Adrenal gland (tissue), 5 donors: Measurements from ENCODE around the gene CEP57.

Experiments
- CTCF ChIP-seq, 6 experiments: fragments of 450-650 bp in 4 of 6; fragments of 200-600 bp in 2 of 6; sonication (generic) in 1 of 6; IDR thresholded peaks; 1 replicate in 5 of 6; 2 replicates in 1 of 6; pipeline versions ENCODE4 v1.5.1 to v1.8.0; 2016 to 2021; ENCODE audit warnings: antibody characterized with exemption in 6 of 6, mild to moderate bottlenecking in 2 of 6, moderate library complexity in 1 of 6
- POLR2A ChIP-seq, 2 donors: fragments of 450-650 bp; IDR thresholded peaks; one replicate each; pipeline ENCODE4 v1.6.1; 2017; ENCODE audit warnings: antibody characterized with exemption in 2 of 2, mild to moderate bottlenecking in 2 of 2, moderate library complexity in 1 of 2
- donor health status: DM: no; HTN: no; CAD: no.

DNA sequence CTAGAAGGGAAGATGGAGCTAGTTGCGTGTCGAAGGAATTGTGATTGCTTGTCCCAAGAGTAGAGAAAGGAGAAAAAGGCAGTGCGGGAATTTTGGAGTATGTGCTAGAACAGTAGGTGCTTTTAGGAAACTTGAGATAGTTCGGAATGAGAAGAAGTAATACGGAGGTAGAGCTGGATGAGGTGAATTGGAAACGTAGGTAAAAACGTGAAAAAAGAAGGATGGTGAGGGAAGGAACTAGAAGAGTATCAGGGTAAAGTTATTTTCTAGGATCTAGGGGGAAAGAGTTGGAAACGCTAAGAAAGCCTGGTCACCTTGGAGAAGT is 1.4 kb downstream of the CEP57 start:
- no peak for TF ChIP-seq CTCF (IDR thresholded peaks at IDR 0.05)
- no peak for TF ChIP-seq POLR2A (IDR thresholded peaks at IDR 0.05)
